HepG2 (cell line): ENCODE data around the gene CAPN15. TPM values are rescaled to one million over a fixed set of nuclear protein-coding genes. Genes with fewer than 3 reads are reported as not detected.

Experiments
- AKAP8 ChIP-seq: sonication (generic); formaldehyde crosslinking; IDR thresholded peaks from 2 replicates; pipeline ENCODE4 v1.5.1; 2020; ENCODE audit warnings: mild to moderate bottlenecking, missing genetic modification reagents
- CTCF ChIP-seq: sonication (generic); formaldehyde crosslinking; IDR thresholded peaks from 2 replicates; pipeline ENCODE4 v1.5.0; 2020; ENCODE audit warnings: mild to moderate bottlenecking, missing genetic modification reagents, moderate library complexity
- HINFP ChIP-seq: sonication (generic); formaldehyde crosslinking; IDR thresholded peaks from 2 replicates; pipeline ENCODE4 v1.4.0; 2020; ENCODE audit warnings: low read depth, mild to moderate bottlenecking, missing genetic modification reagents
- HIVEP1 ChIP-seq: sonication (generic); formaldehyde crosslinking; IDR thresholded peaks from 2 replicates; pipeline ENCODE4 v1.4.0; 2020; ENCODE audit warnings: mild to moderate bottlenecking, missing genetic modification reagents
- NR0B2 ChIP-seq: sonication (generic); formaldehyde crosslinking; IDR thresholded peaks from 2 replicates; pipeline ENCODE4 v1.4.0; 2020; ENCODE audit warnings: mild to moderate bottlenecking, missing genetic modification reagents
- SMAD1 ChIP-seq: sonication (generic); formaldehyde crosslinking; IDR thresholded peaks from 2 replicates; pipeline ENCODE4 v1.4.0; 2020; ENCODE audit warnings: missing genetic modification reagents, low read depth, mild to moderate bottlenecking, borderline replicate concordance
- SRY ChIP-seq: sonication (generic); formaldehyde crosslinking; IDR thresholded peaks from 2 replicates; pipeline ENCODE4 v1.8.0; 2022; ENCODE audit warnings: mild to moderate bottlenecking, missing genetic modification reagents
- STAG1 ChIP-seq: sonication (generic); formaldehyde crosslinking; IDR thresholded peaks from 2 replicates; pipeline ENCODE4 v1.4.0; 2020; ENCODE audit warnings: missing genetic modification reagents
- ZNF10 ChIP-seq: sonication (generic); formaldehyde crosslinking; IDR thresholded peaks from 2 replicates; pipeline ENCODE4 v1.4.0; 2020; ENCODE audit warnings: mild to moderate bottlenecking, low read depth, missing genetic modification reagents, borderline replicate concordance
- ZNF263 ChIP-seq: sonication (generic); formaldehyde crosslinking; IDR thresholded peaks from 2 replicates; pipeline ENCODE4 v1.4.0; 2020; ENCODE audit warnings: missing genetic modification reagents
- ZNF3 ChIP-seq: IDR thresholded peaks from 2 replicates; pipeline ENCODE4 v1.7.0; 2017; ENCODE audit warnings: inconsistent platforms
- ZNF343 ChIP-seq: sonication (generic); formaldehyde crosslinking; IDR thresholded peaks from 2 replicates; pipeline ENCODE4 v1.4.0; 2020; ENCODE audit warnings: mild to moderate bottlenecking, missing genetic modification reagents
- ZNF558 ChIP-seq: sonication (generic); formaldehyde crosslinking; IDR thresholded peaks from 2 replicates; pipeline ENCODE4 v1.9.0; 2022; ENCODE audit warnings: mild to moderate bottlenecking, missing genetic modification reagents, borderline replicate concordance
- polyA plus RNA-seq, 8 experiments: library from polyadenylated mRNA; depleted of rRNA in 3 of 8; stranded (reverse) in 7 of 8; unstranded in 1 of 8; fragments of >200 nt; fragmentation: Illumina TruSeq in 4 of 8; extraction: Trizol in 4 of 8; gene quantifications; 2 replicates each; pipeline versions ENCODE4 v1.2.1 to v1.2.3, GENCODE V29; 2011 to 2016; ENCODE audit warnings: low read depth in 4 of 8, missing spikeins in 1 of 8, mixed read lengths in 1 of 8; ENCODE audit not compliant: insufficient read depth in 1 of 8
- total RNA-seq, 5 experiments: library from RNA; depleted of rRNA; stranded (reverse); fragments of >200 nt; fragmentation: Illumina TruSeq; extraction: Trizol; gene quantifications; 2 replicates each; pipeline ENCODE4 v1.2.3, GENCODE V29; 2016; ENCODE audit warnings: low read depth in 1 of 5

The CAPN15 gene
- total and polyA plus RNA-seq, 2 of the 13 experiments (the other 11 are each of a cell fraction or from before 2014, with no cell fraction given) = 14.9 to 24.5 TPM

GRCh38 chr16:546909-547770 is 19.6 kb downstream of the CAPN15 start (continued):
- peak; percentile 71; the same call in 1 of the 2 replicates for TF ChIP-seq HINFP
- no peak for TF ChIP-seq ZNF558 (CRISPR knock-in tag)
- peak; percentile 48 for TF ChIP-seq STAG1 (CRISPR knock-in tag)
- TF ChIP-seq SRY (CRISPR knock-in tag) = no peak
- TF ChIP-seq ZNF3 (CRISPR knock-in tag) = no peak
- no peak for TF ChIP-seq ZNF10 (CRISPR knock-in tag)
- TF ChIP-seq NR0B2 (CRISPR knock-in tag) = no peak
- TF ChIP-seq SMAD1 (CRISPR knock-in tag) = no peak
- TF ChIP-seq ZNF343 = no peak
- TF ChIP-seq HIVEP1 (CRISPR knock-in tag) = no peak
- peak; percentile 66 for TF ChIP-seq CTCF (CRISPR knock-in tag)
- no peak for TF ChIP-seq AKAP8 (CRISPR knock-in tag)
- TF ChIP-seq ZNF263 (CRISPR knock-in tag) = peak; percentile 92
- TF ChIP-seq, all 625 proteins: peak for 11
